Ectodermal cell (in vitro differentiated cells): ENCODE results near the gene OTOG.

Experiments used
- H3K27ac ChIP-seq: 2 replicates; pipeline ENCODE4 v1.7.0; 2013; ENCODE audit warnings: mild to moderate bottlenecking, low read depth, low read length; ENCODE audit not compliant: insufficient read depth, poor library complexity, severe bottlenecking
- H3K27me3 ChIP-seq: 2 replicates; pipeline ENCODE4 v1.7.0; 2013; ENCODE audit warnings: mild to moderate bottlenecking, low read length; ENCODE audit not compliant: insufficient read depth, control insufficient read depth, poor library complexity, severe bottlenecking
- H3K36me3 ChIP-seq: one replicate; pipeline ENCODE4 v1.7.0; 2013; ENCODE audit warnings: low read length; ENCODE audit not compliant: control insufficient read depth, insufficient read depth
- H3K4me1 ChIP-seq: one replicate; pipeline ENCODE4 v1.7.0; 2013; ENCODE audit warnings: low read length; ENCODE audit not compliant: control insufficient read depth, insufficient read depth
- H3K4me3 ChIP-seq: 2 replicates; pipeline ENCODE4 v1.7.0; 2013; ENCODE audit warnings: low read depth, low read length, control low read depth; ENCODE audit not compliant: insufficient read depth
- H3K9me3 ChIP-seq: 2 replicates; pipeline ENCODE4 v1.7.0; 2013; ENCODE audit warnings: mild to moderate bottlenecking, low read length, moderate library complexity; ENCODE audit not compliant: control insufficient read depth
- WGBS, 2 experiments: methylation state at CpG; one replicate each; pipeline ENCODE4 v1.1.7; 2013; ENCODE audit warnings: missing lambda C conversion rate in 2 of 2; 5-methylcytosine and 5-hydroxymethylcytosine counted together

The OTOG gene

DNA sequence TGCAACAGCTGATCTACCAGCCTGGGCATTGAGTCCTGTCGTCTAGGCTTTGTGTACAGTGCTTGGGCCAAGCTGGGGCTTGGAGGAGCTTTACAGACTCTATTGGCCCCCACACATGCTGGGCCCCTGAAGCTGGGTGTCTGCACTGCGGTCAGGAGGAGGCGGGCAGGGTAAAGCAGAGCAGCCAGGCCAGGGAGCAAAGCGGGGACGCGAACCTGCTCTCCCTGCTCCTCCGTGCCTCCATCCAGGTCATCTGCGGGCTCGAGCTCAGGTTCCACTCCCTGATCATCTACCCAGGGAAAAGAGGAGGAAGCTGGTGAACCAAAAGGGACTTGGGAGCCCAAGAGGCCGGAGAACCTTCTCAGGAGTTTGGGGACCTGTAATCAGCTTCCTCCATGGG lies 29.9 kb upstream of the OTOG start:
- no peaks in the 10 kb centered on the region for H3K4me1 ChIP-seq
- no peaks in the 10 kb centered on the region for H3K27me3 ChIP-seq
- H3K9me3 ChIP-seq: no peaks in the 10 kb centered on the region
- no peaks in the 10 kb centered on the region for H3K36me3 ChIP-seq
- no peak overlapping the region for H3K4me3 ChIP-seq
- H3K27ac ChIP-seq: no peak overlapping the region
- 94 to 95% methylated on average over 10 of the region's 10 CpGs for WGBS, 2 experiments

DNA sequence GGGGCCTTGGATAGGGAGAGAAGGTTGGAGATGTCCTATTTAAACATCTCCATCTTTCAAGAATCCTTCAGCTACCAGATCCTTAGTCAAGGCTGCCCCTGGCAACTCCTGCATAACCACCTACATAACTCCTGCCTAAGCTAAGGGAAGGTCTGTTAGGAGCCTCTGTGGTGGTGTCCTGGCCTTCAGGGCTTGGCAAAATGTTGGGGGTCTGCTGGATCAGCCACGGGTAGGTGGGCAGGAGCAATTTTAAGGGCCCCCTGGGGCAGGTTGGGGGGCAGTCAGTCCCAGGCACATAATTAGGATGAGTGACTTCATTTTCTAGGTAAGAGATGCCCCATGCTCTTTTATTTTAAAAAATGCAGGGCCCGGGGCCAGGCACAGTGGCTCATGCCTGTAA lies 28.7 kb upstream of the OTOG start:
- WGBS, 2 experiments: 93 to 96% methylated on average over 2 of the region's 2 CpGs
- no peak overlapping the region for H3K4me3 ChIP-seq
- no peak overlapping the region for H3K27ac ChIP-seq

GRCh38 chr11:17519061-17519885 lies 27.8 kb upstream of the OTOG start:
- H3K36me3 ChIP-seq: no peaks in the 10 kb centered on the region
- H3K27ac ChIP-seq: no peak overlapping the region
- WGBS, 2 experiments: 87 to 88% methylated on average over 7 of the region's 7 CpGs
- no peaks in the 10 kb centered on the region for H3K9me3 ChIP-seq
- no peak overlapping the region for H3K4me3 ChIP-seq
- H3K4me1 ChIP-seq: no peaks in the 10 kb centered on the region
- no peaks in the 10 kb centered on the region for H3K27me3 ChIP-seq

More for the DNA sequence above, 28.7 kb upstream of the OTOG start:
- Histone ChIP-seq H3K9me3 (no peaks in the 10 kb centered on the region), H3K4me1 (no peaks in the 10 kb centered on the region), H3K27me3 (no peaks in the 10 kb centered on the region), H3K36me3 (no peaks in the 10 kb centered on the region)

DNA sequence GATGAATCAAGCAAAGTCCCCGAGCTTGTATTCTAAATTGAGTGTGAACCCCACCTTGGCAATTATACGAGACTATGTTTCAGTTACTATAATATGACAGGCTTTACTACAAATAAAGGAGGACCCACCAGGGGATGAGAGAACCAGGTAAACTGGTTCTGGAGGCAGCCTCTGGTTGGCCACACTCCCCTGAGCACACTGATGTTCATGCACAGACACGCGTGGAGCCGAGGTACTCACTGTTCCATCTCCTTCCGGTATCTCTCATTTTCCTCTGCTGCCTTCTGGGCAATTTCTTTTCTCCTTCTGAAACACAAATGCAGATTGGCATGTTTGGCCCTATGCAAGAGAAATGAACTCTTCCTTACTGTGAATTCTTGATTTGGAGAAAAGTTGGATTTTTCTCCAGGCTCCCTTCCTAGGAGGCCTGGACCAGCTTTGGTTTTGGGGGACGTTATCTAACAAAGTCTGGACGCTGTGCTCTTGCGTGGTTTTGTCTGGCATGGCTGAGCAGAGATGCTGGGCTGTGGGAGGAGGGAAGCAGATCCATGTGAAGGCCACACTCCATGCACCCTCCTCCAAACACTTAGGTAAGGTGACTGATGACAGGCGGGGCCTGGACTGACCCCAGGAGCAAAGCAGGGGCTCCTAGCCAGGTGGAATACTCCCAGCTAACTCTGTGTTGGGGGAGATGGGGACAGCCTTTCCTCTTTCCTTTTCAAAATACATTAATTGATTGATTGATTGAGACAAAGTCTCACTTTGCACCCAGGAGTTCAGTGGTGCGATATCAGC lies 25.8 kb upstream of the OTOG start:
- no peaks in the 10 kb centered on the region for H3K9me3 ChIP-seq
- H3K27me3 ChIP-seq: no peaks in the 10 kb centered on the region
- H3K4me3 ChIP-seq: no peak overlapping the region
- H3K36me3 ChIP-seq: no peaks in the 10 kb centered on the region
- no peaks in the 10 kb centered on the region for H3K4me1 ChIP-seq
- 93% methylated on average over 10 to 11 of the region's 11 CpGs for WGBS, 2 experiments
- no peak overlapping the region for H3K27ac ChIP-seq

DNA sequence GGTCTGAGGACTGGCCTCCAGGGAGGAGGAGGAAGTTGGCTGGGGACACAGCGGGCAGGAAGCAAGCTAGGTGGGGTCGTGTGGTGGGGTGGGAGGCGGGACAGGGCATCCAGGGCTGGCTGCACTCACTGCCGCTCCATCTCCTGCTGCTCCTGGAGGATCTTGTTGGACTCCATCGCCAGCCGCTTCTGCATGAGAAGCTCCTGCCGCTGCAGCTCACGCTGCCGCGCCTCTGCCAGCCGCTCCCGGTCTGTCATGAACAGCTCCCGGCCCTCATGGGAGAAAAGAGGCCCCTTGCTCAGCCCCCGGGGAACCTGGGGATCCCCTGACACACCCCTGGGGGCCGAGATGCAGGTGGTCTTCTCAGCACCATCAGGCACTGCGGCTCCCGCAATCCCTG lies 24.4 kb upstream of the OTOG start:
- Histone ChIP-seq H3K4me1 (no peaks in the 10 kb centered on the region), H3K4me3 (no peak overlapping the region), H3K36me3 (no peaks in the 10 kb centered on the region), H3K27me3 (no peaks in the 10 kb centered on the region), H3K27ac (no peak overlapping the region), H3K9me3 (no peaks in the 10 kb centered on the region)
- WGBS, 2 experiments: 91 to 92% methylated on average over 17 of the region's 17 CpGs

GRCh38 chr11:17524221-17524620 lies 22.8 kb upstream of the OTOG start:
- H3K4me1 ChIP-seq: no peaks in the 10 kb centered on the region
- WGBS, 2 experiments: 94 to 96% methylated on average over 9 of the region's 9 CpGs
- no peaks in the 10 kb centered on the region for H3K36me3 ChIP-seq
- H3K9me3 ChIP-seq: no peaks in the 10 kb centered on the region
- no peaks in the 10 kb centered on the region for H3K27me3 ChIP-seq
- no peak overlapping the region for H3K27ac ChIP-seq
- H3K4me3 ChIP-seq: no peak overlapping the region

DNA sequence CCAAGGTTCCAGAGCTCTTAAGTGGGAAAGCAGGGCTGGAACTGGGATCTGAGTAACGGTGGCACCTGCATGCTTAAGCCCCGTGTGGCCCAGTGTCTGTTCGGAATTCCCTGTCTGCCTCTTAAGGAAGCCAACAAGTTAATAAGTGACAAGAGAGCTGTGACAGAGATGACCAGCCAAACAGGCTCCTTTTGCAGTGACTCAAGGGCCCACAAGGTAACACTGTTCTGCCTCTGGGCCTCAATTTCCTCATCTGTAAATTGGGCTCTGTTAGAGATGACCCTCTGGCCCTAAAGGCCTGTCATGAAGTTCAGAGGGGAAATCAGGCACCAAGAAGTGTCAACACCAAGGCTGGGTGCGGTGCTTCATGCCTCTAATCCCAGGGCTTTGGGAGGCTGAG lies 21.5 kb upstream of the OTOG start:
- no peaks in the 10 kb centered on the region for H3K27me3 ChIP-seq
- H3K36me3 ChIP-seq: no peaks in the 10 kb centered on the region
- H3K9me3 ChIP-seq: no peaks in the 10 kb centered on the region
- no peak overlapping the region for H3K4me3 ChIP-seq
- peaks cover 8% of the 10 kb centered on the region for H3K4me1 ChIP-seq
- WGBS, 2 experiments: 91 to 94% methylated on average over 4 of the region's 4 CpGs
- no peak overlapping the region for H3K27ac ChIP-seq

GRCh38 chr11:17526326-17526725 lies 20.7 kb upstream of the OTOG start:
- Histone ChIP-seq H3K27me3 (no peaks in the 10 kb centered on the region), H3K36me3 (no peaks in the 10 kb centered on the region), H3K4me1 (peaks cover 8% of the 10 kb centered on the region), H3K9me3 (no peaks in the 10 kb centered on the region), H3K4me3 (no peak overlapping the region), H3K27ac (no peak overlapping the region)
- 91 to 92% methylated on average over 13 of the region's 13 CpGs for WGBS, 2 experiments

DNA sequence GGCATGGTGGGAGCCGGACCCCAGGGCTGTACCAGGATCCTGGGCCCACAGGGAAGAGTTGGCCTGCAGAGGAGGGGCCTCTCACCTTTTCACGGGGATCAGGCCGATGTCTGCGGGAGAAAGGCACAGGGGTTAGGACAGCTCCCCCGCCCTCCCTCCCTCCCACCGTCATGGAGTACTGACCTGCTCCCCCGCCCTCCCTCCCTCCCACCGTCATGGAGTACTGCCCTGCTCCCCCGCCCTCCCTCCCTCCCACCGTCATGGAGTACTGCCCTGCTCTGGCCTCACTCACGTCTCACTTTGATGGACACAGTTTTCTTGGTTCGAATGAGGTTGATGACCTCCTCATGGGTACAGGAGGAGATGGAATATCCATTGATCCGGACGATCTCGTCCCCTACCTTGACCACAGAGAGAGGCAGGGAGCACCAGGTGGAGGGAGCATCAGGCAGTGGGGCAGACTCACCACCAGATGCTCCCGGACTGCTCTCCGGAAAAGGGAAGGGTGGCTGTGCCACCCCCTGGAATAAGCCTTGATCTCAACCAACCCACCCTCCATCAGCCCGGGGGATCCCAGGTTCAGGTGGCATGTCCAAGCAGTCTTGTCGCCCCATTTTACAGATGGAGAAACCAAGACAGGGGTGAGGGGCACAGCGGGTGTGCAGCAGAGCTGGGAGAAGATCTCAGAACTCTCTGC lies 20.0 kb upstream of the OTOG start:
- Histone ChIP-seq H3K36me3 (no peaks in the 10 kb centered on the region), H3K9me3 (no peaks in the 10 kb centered on the region), H3K27ac (no peak overlapping the region), H3K27me3 (no peaks in the 10 kb centered on the region), H3K4me3 (no peak overlapping the region), H3K4me1 (peaks cover 8% of the 10 kb centered on the region)
- WGBS, 2 experiments: 87 to 92% methylated on average over 14 to 15 of the region's 20 CpGs

DNA sequence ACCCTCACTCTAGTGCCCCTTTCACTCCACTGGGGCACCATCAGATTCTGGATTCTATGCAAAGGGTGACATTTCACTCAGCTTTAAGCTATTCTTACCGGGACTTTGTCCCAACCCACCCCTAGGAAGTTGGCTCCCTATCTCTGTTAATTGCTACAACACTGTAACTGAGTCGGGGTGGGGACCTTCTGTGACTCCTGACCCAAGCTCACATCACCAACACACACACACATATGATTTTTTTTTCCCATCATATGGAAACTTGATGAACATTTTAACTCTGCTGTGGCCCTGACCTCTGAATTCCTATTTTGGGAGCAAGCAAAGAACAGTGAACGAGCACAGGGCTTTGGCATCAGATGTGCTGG lies 19.4 kb upstream of the OTOG start:
- no peaks in the 10 kb centered on the region for H3K36me3 ChIP-seq
- H3K4me3 ChIP-seq: no peak overlapping the region
- H3K27me3 ChIP-seq: no peaks in the 10 kb centered on the region
- peaks cover 8% of the 10 kb centered on the region for H3K4me1 ChIP-seq
- WGBS, 2 experiments: 87 to 88% methylated on average over 3 of the region's 3 CpGs
- H3K9me3 ChIP-seq: no peaks in the 10 kb centered on the region
- H3K27ac ChIP-seq: no peak overlapping the region
